Activated CD8-positive, alpha-beta T cell treated with anti-CD3 and anti-CD28 coated beads, Interleukin-2, amount 10 ng/mL, durations not matched to agents 7 days and 5 days (primary cell): Measurements from ENCODE around the gene SRSF3. TPM values are rescaled to one million over a fixed set of nuclear protein-coding genes. Genes with fewer than 3 reads are reported as not detected.

ENCODE experiments used
- ATAC-seq: fragments of 150-1000 bp; cut with Tn5 transposase; one replicate; pipeline ENCODE4 v1.10.0; 2021; ENCODE audit warnings: moderate library complexity
- CTCF ChIA-PET: fragments of 350-600 bp; sonication (Branson Sonifier 250); formaldehyde crosslinking; loops from one replicate; lab custom pipeline; 2021; ENCODE audit warnings: antibody characterized with exemption; lab: Charles Lee
- POLR2A ChIA-PET: fragments of 350-600 bp; sonication (Branson Sonifier 250); formaldehyde crosslinking; loops from one replicate; lab custom pipeline; 2021; ENCODE audit warnings: antibody characterized with exemption; lab: Charles Lee
- DNase-seq: peaks from one replicate; pipeline ENCODE4 v3.0.0-alpha.2; 2020
- H3K27ac Mint-ChIP-seq: one replicate; pipeline ENCODE4 v1.8.0; 2021; ENCODE audit warnings: mild to moderate bottlenecking, mixed read lengths
- H3K27me3 Mint-ChIP-seq: one replicate; pipeline ENCODE4 v1.8.0; 2021; ENCODE audit warnings: low read depth, mixed read lengths
- H3K36me3 Mint-ChIP-seq: one replicate; pipeline ENCODE4 v1.8.0; 2021; ENCODE audit warnings: low read depth, mixed read lengths
- H3K4me1 Mint-ChIP-seq: one replicate; pipeline ENCODE4 v1.8.0; 2021; ENCODE audit warnings: low read depth, mixed read lengths
- H3K4me3 Mint-ChIP-seq: one replicate; pipeline ENCODE4 v1.8.0; 2021; ENCODE audit warnings: mild to moderate bottlenecking, mixed read lengths
- H3K9me3 Mint-ChIP-seq: one replicate; pipeline ENCODE4 v1.8.0; 2022; ENCODE audit warnings: mixed read lengths; ENCODE audit not compliant: insufficient read depth
- total RNA-seq, 2 experiments: library from RNA; stranded (reverse); gene quantifications; one replicate each; pipeline ENCODE4 v1.2.3, GENCODE V29; 2021

The SRSF3 gene
- total RNA-seq, 2 experiments from 2014 or later: 482 to 509 TPM

DNA sequence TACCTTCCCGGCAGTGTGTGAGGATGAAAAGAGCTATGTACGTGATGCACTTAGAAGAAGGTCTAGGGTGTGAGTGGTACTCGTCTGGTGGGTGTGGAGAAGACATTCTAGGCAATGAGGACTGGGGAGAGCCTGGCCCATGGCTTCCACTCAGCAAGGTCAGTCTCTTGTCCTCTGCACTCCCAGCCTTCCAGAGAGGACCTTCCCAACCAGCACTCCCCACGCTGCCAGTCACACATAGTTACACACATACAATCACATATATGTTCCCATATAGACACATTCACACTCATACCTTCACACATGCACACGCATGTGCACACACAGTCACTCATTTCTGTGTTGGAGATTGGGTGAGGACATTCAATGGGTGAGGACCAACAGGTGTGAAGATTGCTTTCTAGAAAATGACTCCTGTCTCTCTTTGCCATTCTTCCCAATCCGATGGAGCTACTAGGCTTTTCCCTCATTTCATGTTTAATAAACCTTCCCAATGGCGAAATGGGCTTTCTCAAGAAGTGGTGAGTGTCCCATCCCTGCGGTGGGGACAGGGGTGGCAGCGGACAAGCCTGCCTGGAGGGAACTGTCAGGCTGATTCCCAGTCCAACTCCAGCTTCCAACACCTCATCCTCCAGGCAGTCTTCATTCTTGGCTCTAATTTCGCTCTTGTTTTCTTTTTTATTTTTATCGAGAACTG lies 30.4 kb downstream of the SRSF3 start:
- CTCF ChIA-PET: interaction anchor here (0.9 to 4.5 kb wide), 21 partner anchors 9 to 462 kb away, joined by 3 to 58 read pairs (median 5); partner anchors contain the start of gene CDKN1A
- H3K27ac Mint-ChIP-seq: no peak overlapping the region
- H3K36me3 Mint-ChIP-seq: no peaks in the 10 kb centered on the region
- H3K27me3 Mint-ChIP-seq: no peaks in the 10 kb centered on the region
- no peak for ATAC-seq
- H3K4me1 Mint-ChIP-seq: peaks cover 36% of the 10 kb centered on the region
- no peaks in the 10 kb centered on the region for H3K9me3 Mint-ChIP-seq
- POLR2A ChIA-PET: interaction anchor here (0.5 to 0.6 kb wide), 2 partner anchors 76 to 158 kb away, joined by 3 to 5 read pairs; no protein-coding TSS in a partner anchor
- no peak for DNase-seq
- H3K4me3 Mint-ChIP-seq: no peak overlapping the region

DNA sequence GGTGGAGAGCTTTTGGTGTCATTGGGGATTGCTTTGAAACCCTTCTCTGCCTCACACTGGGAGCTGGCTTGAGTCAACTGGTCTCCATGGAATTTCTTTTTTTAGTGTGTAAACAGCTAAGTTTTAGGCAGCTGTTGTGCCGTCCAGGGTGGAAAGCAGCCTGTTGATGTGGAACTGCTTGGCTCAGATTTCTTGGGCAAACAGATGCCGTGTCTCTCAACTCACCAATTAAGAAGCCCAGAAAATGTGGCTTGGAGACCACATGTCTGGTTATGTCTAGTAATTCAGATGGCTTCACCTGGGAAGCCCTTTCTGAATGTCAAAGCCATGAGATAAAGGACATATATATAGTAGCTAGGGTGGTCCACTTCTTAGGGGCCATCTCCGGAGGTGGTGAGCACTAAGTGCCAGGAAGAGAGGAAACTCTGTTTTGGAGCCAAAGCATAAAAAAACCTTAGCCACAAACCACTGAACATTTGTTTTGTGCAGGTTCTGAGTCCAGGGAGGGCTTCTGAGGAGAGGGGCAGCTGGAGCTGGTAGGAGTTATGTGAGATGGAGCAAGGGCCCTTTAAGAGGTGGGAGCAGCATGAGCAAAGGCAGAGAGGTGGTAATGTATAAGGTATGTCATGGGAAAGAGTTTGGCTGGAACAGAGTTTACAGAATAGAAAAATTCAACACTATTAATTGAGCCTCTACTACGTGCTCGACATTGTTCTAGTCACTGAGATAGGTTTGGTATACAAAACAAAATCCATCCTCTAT lies 31.2 kb downstream of the SRSF3 start:
- Mint-ChIP-seq H3K4me3 (no peak overlapping the region), H3K27ac (no peak overlapping the region), H3K36me3 (no peaks in the 10 kb centered on the region), H3K4me1 (peaks cover 36% of the 10 kb centered on the region), H3K9me3 (no peaks in the 10 kb centered on the region), H3K27me3 (no peaks in the 10 kb centered on the region)
- ChIA-PET POLR2A (no interaction called here), CTCF (interaction anchor here (1.0 to 4.5 kb wide), 11 partner anchors 10 to 157 kb away, joined by 3 to 58 read pairs (median 4); no protein-coding TSS in a partner anchor)
- DNase-seq (no peak), ATAC-seq (no peak)

DNA sequence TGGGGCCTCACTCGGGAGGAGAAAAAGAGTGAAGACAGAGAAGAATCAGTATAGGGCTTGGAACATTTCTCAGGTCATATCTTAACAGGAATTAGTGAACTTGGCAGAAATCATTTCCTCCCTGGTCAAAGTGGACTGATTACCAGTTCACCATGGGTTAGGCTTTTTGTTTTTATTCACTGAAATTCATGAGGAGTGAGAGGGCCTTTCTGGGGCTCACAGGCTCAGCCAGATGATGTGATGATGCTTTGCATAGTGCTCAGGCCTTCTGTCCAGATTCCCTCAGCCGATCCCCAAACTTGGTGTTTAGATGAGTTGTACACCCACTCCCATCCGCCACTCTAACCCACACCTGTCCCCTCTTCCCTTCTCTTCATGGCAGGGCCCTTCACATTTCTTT lies 32.5 kb downstream of the SRSF3 start:
- Mint-ChIP-seq H3K9me3 (no peaks in the 10 kb centered on the region), H3K4me3 (no peak overlapping the region), H3K27me3 (no peaks in the 10 kb centered on the region), H3K27ac (no peak overlapping the region), H3K36me3 (no peaks in the 10 kb centered on the region), H3K4me1 (peaks cover 36% of the 10 kb centered on the region)
- DNase-seq (no peak), ATAC-seq (no peak)
- CTCF ChIA-PET: interaction anchor here (3.4 to 4.5 kb wide), 2 partner anchors 11 to 133 kb away, joined by 12 to 58 read pairs; no protein-coding TSS in a partner anchor
- POLR2A ChIA-PET: no interaction called here

DNA sequence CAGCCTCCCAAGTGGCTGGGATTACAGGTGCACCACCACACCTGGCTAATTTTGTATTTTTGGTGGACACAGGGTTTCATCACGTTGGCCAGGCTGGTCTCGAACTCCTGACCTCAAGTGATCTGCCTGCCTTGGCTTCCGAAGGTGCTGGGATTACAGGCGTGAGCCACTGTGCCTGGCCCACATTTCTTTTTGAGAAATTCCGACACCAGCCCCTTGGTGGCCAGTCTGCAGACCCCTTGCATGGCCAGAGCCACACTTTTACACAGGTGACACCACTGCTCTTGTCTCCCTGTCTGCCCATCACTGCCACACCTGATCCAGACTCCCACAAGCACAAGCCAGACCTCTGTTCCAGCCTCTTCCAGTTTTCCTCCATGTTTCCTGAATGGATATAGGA lies 33.0 kb downstream of the SRSF3 start:
- ChIA-PET CTCF (no interaction called here), POLR2A (no interaction called here)
- Mint-ChIP-seq H3K36me3 (no peaks in the 10 kb centered on the region), H3K9me3 (no peaks in the 10 kb centered on the region), H3K27me3 (no peaks in the 10 kb centered on the region), H3K4me3 (no peak overlapping the region), H3K4me1 (peaks cover 36% of the 10 kb centered on the region), H3K27ac (no peak overlapping the region)
- ATAC-seq: no peak
- DNase-seq: no peak

DNA sequence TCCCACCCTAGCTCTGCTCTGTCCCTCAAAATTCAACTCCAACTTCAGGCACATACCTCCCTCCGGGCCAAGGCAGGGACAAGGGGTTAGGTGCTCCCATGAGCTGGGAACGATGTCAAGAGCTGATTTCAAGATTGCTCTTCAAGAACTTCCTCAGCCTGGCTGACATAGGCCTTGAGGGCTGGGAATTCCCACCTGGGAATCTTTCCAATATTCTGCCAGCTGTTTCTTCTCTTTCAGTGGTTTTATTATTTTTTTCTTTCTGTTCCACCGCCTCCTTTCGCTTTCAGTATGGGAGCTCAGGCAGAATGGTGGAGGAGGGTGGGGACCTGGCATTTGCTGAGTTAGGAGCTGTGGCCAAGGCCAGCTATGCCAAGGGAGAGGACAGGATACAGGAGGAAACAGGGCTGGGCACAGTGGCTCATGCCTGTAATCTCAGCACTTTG lies 33.7 kb downstream of the SRSF3 start:
- Mint-ChIP-seq H3K4me3 (no peak overlapping the region), H3K36me3 (no peaks in the 10 kb centered on the region), H3K9me3 (no peaks in the 10 kb centered on the region), H3K4me1 (peaks cover 33% of the 10 kb centered on the region), H3K27ac (peak overlapping the region; percentile 26), H3K27me3 (no peaks in the 10 kb centered on the region)
- DNase-seq (no peak), ATAC-seq (no peak)
- ChIA-PET POLR2A (no interaction called here), CTCF (interaction anchor here (1.0 to 2.2 kb wide), 6 partner anchors 12 to 155 kb away, joined by 3 to 6 read pairs (median 3); no protein-coding TSS in a partner anchor)

DNA sequence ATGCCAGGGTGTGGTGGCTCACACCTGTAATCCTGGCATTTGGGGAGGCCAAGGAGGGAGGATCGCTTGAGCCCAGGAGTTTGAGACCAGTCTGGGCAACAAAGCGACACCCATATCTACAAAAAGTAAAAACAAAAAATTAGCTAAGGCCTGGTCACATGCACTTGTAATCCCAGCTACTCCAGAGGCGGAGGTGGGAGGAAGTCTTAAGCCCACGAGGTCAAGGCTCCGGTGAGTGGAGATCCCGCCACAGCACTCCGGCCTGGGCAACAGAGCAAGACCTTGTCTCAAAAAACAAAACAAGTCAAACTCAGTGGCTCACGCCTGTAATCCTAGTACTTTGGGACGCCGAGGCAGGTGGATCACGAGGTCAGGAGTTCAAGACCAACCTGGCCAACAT lies 35.6 kb downstream of the SRSF3 start:
- DNase-seq (no peak), ATAC-seq (no peak)
- ChIA-PET CTCF (interaction anchor here (1.8 to 2.2 kb wide), 2 partner anchors 129 to 153 kb away, joined by 6 to 9 read pairs; no protein-coding TSS in a partner anchor), POLR2A (no interaction called here)
- H3K27ac Mint-ChIP-seq: no peak overlapping the region
- no peak overlapping the region for H3K4me3 Mint-ChIP-seq
- H3K27me3 Mint-ChIP-seq: no peaks in the 10 kb centered on the region
- H3K4me1 Mint-ChIP-seq: peaks cover 15% of the 10 kb centered on the region
- H3K9me3 Mint-ChIP-seq: no peaks in the 10 kb centered on the region
- H3K36me3 Mint-ChIP-seq: no peaks in the 10 kb centered on the region

DNA sequence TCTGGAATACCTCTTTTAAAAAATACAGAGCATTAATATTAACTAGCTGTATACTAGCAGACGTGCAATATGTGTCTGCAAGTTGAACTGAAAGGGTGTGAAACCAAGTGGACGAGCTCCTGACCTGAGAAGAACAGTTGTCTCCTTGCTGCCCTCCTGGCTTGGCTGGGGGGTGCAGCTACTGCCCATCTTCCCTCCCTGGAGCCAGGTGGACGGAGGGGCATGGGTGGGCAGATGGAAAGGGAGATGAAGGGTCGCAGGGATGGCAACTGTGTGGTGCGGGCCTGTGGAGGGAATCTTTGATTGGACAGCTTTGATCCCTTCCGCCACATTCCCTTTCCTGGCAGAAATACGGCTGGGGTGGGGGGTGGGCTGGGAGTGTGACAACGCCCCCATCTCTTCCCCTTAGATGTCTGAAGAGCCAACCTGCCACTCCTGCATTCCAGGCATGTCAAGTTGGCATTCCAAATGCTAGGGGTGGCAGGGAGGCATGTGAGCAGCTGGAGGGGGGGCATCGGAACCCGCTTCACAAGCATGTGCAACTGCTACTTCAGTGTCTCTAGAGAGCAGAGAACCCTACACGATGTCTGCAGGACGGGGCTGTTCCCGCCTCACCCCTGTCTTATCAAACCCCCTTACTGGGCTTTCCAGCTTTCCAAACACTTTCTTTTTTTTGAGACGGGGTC lies 37.3 kb downstream of the SRSF3 start:
- peaks cover 5% of the 10 kb centered on the region for H3K4me1 Mint-ChIP-seq
- H3K27ac Mint-ChIP-seq: no peak overlapping the region
- POLR2A ChIA-PET: no interaction called here

DNA sequence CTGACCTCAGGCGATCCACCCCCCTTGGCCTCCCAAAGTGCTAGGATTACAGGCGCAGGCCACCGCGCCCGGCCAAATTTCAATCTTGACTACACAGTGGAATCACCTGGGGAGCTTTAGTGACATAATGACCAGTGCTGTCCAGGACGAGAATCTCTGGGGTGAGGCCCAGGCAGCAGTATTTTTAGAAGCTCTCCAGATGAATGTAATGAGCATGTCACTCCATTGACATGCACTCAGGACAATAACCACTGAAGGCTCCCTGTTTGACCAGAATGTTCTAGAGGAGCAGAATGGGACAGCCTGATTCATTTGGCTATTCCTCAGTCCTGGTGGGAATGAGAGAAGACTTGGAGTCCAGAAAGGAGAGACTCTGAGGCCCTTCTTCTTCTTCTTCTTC lies 39.2 kb downstream of the SRSF3 start:
- Mint-ChIP-seq H3K27me3 (no peaks in the 10 kb centered on the region), H3K27ac (no peak overlapping the region)
- POLR2A ChIA-PET: no interaction called here

More for the DNA sequence above, 37.3 kb downstream of the SRSF3 start:
- no peak overlapping the region for H3K4me3 Mint-ChIP-seq
- no peaks in the 10 kb centered on the region for H3K27me3 Mint-ChIP-seq
- ATAC-seq: no peak
- no peaks in the 10 kb centered on the region for H3K9me3 Mint-ChIP-seq
- no peaks in the 10 kb centered on the region for H3K36me3 Mint-ChIP-seq
- CTCF ChIA-PET: interaction anchor here (0.6 to 2.4 kb wide), 4 partner anchors 8 to 136 kb away, joined by 3 to 7 read pairs (median 3); no protein-coding TSS in a partner anchor
- DNase-seq: no peak

DNA sequence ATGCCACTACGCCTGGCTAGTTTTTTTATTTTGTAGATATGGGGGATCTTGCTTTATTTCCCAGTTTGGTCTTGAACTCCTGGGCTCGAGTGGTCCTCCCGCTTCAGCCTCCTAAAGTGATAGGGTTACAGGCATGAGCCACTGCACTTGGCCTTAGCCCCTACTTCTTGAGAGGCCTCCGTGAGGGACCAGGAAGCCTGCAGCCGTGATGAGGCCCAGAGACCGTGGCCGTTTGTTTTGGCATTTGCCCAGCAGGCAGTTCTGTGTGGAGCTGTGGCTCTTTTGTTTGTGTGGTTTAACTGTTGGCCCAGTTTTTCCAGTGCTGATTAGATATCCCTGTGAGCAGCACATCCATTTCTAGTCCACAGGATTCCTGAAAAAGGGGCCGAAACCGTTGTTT lies 39.8 kb downstream of the SRSF3 start:
- Mint-ChIP-seq H3K9me3 (no peaks in the 10 kb centered on the region), H3K27ac (no peak overlapping the region), H3K4me3 (no peak overlapping the region), H3K36me3 (no peaks in the 10 kb centered on the region), H3K4me1 (no peaks in the 10 kb centered on the region), H3K27me3 (no peaks in the 10 kb centered on the region)
- ChIA-PET POLR2A (no interaction called here), CTCF (interaction anchor here (1.0 kb wide), 1 partner anchor 78 kb away, joined by 3 read pairs; no protein-coding TSS in a partner anchor)
- ATAC-seq (no peak), DNase-seq (no peak)

More for the DNA sequence above, 39.2 kb downstream of the SRSF3 start:
- ATAC-seq: no peak
- Mint-ChIP-seq H3K4me1 (no peaks in the 10 kb centered on the region), H3K36me3 (no peaks in the 10 kb centered on the region), H3K9me3 (no peaks in the 10 kb centered on the region), H3K4me3 (no peak overlapping the region)
- DNase-seq: no peak
- CTCF ChIA-PET: interaction anchor here (1.0 to 2.4 kb wide), 2 partner anchors 10 to 78 kb away, joined by 3 to 7 read pairs; no protein-coding TSS in a partner anchor

DNA sequence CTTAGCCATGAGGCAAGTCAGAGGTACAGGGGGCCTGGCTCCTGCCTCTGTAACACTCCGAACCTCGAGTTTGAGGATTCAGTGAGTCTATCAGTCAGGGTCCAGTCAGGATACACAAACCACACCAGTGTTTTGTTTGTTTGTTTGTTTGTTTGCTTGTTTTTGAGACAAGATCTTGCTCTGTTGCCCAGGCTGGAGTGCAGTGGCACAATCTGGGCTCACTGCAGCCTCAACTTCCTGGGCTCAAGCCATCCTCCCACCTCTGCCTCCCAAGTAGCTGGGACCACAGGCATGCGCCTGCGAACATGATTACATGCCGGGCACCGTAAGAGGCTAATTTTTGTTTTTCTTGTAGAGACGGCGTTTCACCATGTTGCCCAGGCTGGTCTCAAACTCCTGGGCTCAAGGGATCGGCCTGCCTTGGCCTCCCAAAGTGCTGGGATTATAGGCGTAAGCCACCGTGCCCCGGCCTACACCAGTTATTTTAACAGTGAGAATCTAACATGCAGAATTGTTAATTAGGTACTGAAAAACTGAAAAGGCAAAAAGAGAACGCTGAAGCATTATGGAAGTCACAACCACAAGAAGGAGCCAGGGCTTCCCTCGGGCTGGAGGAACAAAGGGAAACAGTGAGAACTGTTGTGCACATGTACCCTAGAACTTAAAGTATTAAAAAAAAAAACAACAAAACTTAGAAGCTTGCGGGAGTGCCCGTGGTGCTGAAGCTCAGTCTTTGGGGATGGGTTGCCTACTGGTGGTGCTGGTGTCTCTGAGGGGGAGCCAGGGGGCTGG lies 40.4 kb downstream of the SRSF3 start:
- ChIA-PET CTCF (interaction anchor here (1.0 kb wide), 1 partner anchor 77 kb away, joined by 3 read pairs; no protein-coding TSS in a partner anchor), POLR2A (no interaction called here)
- no peaks in the 10 kb centered on the region for H3K4me1 Mint-ChIP-seq
- H3K36me3 Mint-ChIP-seq: no peaks in the 10 kb centered on the region
- H3K9me3 Mint-ChIP-seq: no peaks in the 10 kb centered on the region
- ATAC-seq (no peak), DNase-seq (no peak)
- no peak overlapping the region for H3K4me3 Mint-ChIP-seq
- no peak overlapping the region for H3K27ac Mint-ChIP-seq
- H3K27me3 Mint-ChIP-seq: no peaks in the 10 kb centered on the region

DNA sequence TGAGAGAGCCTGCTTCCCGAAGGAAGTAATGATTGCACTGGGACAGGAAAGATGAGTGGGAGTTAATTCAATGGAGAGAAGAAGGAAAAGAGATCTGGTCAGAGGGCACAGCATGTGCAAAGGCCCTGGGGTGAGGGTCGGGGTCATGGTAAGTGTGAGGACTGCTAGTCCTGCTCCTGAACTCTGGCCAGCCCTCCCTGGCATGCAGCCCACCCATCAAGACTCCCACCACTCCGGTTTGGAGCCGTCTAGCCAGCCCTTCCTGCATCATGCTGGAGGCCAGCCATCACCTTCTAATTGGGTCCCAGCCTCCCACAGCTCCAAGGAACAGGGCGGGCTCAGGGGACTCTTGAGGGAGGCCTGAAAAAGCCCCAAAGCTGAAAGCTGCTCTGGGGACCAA lies 42.1 kb downstream of the SRSF3 start:
- DNase-seq (no peak), ATAC-seq (no peak)
- Mint-ChIP-seq H3K4me1 (no peaks in the 10 kb centered on the region), H3K4me3 (no peak overlapping the region), H3K9me3 (no peaks in the 10 kb centered on the region), H3K27me3 (no peaks in the 10 kb centered on the region), H3K27ac (no peak overlapping the region), H3K36me3 (no peaks in the 10 kb centered on the region)
- ChIA-PET POLR2A (no interaction called here), CTCF (no interaction called here)
